BLaER1 (cell line): ENCODE measurements around the gene ZFP91.
A peak's percentile ranks its signal among the peaks of the same experiment; 100 is the strongest.
"Not testable (repeated sequence)": the region's sequence is repeated elsewhere in the genome, so short reads cannot be mapped to it uniquely, and the experiment has no call there.

Source experiments
- H3K27ac ChIP-seq: shearing (Covaris generic); formaldehyde crosslinking; 2 replicates; pipeline ENCODE4 v1.8.1; 2022
- H3K27me3 ChIP-seq: shearing (Covaris generic); formaldehyde crosslinking; 2 replicates; pipeline ENCODE4 v1.8.1; 2022
- H3K36me3 ChIP-seq: shearing (Covaris generic); formaldehyde crosslinking; 2 replicates; pipeline ENCODE4 v1.8.1; 2022
- H3K4me1 ChIP-seq: shearing (Covaris generic); formaldehyde crosslinking; 2 replicates; pipeline ENCODE4 v1.8.1; 2022
- H3K4me2 ChIP-seq: shearing (Covaris generic); formaldehyde crosslinking; 2 replicates; pipeline ENCODE4 v1.8.1; 2022
- H3K4me3 ChIP-seq: shearing (Covaris generic); formaldehyde crosslinking; 2 replicates; pipeline ENCODE4 v1.8.1; 2022
- H3K9ac ChIP-seq: shearing (Covaris generic); formaldehyde crosslinking; 2 replicates; pipeline ENCODE4 v1.8.1; 2022
- H3K9me3 ChIP-seq: shearing (Covaris generic); formaldehyde crosslinking; 2 replicates; pipeline ENCODE4 v1.8.1; 2022
- H4K20me1 ChIP-seq: shearing (Covaris generic); formaldehyde crosslinking; 2 replicates; pipeline ENCODE4 v1.8.1; 2022
- Cebpa-rat ChIP-seq: shearing (Covaris generic); IDR thresholded peaks from 2 replicates; pipeline ENCODE4 v1.8.1; 2022

Gene ZFP91

DNA sequence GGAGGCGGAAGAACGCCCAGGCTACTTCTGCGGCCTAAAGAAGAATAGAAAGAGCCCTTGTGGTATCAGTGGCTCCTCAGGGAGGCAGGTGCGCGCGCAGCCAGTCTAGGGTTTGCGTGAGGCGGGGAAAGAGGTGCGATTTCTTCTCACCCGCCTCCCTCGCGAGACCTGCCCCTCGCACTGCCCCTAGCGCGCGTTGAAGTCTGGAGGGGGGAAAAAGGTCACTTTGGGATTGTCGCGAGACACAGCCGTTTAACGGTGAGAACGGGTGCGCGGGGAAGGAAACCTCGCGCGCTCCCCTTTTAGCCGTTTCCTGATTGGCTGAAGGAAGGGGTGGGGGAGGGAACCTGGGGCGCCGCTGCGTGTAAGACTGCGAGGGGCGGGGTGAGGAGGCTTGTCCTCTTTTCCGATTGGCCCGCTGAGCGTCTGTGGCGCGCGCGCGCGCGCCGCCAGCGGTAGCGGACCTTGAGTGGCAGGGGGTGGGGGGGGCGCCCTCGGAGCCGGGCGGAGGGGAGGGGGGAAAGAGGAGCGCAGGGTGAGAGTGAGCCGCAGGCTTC lies at the start of gene ZFP91:
Gene ZFP91 (plus strand): TSS at position 429 of the 557 bp plus-strand sequence. CDS start 219 bp downstream, outside the sequence.
- H3K4me1 ChIP-seq: peaks cover 62% of the 10 kb centered on the region
- no peak for TF ChIP-seq Cebpa-rat
- peak within 1 kb of the TSS; percentile 100 for H3K9ac ChIP-seq
- peak within 1 kb of the TSS; percentile 98 for H3K4me3 ChIP-seq
- H3K27me3 ChIP-seq: no peaks in the 10 kb centered on the region
- peak within 1 kb of the TSS; percentile 92 for H3K4me2 ChIP-seq
- 0 out of 2 replicates have a peak, but pooled peaks cover 6% of the 10 kb centered on the region for H3K36me3 ChIP-seq
- no peaks in the 10 kb centered on the region for H3K9me3 ChIP-seq
- H3K27ac ChIP-seq: peak within 1 kb of the TSS; percentile 100
- peaks cover 40% of the 10 kb centered on the region for H4K20me1 ChIP-seq

DNA sequence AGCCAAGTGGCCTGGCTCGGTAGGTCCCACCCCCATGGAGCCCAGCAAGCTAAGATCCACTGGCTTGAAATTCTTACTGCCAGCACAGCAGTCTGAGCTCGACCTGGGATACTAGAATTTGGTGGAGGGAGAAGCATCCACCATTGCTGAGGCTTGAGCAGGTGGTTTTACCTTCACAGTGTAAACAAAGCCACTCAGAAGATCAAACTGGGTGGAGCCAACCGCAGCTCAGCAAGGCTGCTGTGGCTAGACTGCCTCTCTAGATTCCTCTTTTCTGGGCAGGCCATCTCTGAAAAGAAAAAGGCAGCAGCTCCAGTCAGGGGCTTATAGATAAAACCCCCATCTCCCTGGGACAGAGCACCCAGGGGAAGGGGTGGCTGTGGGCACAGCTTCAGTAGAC lies 48.6 kb upstream of the ZFP91 start:
- H4K20me1 ChIP-seq: no peaks in the 10 kb centered on the region
- H3K27ac ChIP-seq: no peak overlapping the region
- H3K4me3 ChIP-seq: no peak overlapping the region
- no peaks in the 10 kb centered on the region for H3K27me3 ChIP-seq
- H3K9ac ChIP-seq: no peak overlapping the region
- peaks cover 19% of the 10 kb centered on the region for H3K4me1 ChIP-seq
- peaks cover 35% of the 10 kb centered on the region; the same call in 1 of the 2 replicates for H3K36me3 ChIP-seq
- 0 out of 2 replicates have a peak, but pooled peaks cover 12% of the 10 kb centered on the region for H3K9me3 ChIP-seq
- no peak for TF ChIP-seq Cebpa-rat
- H3K4me2 ChIP-seq: no peak overlapping the region

GRCh38 chr11:58531865-58532341 lies 47.0 kb upstream of the ZFP91 start:
- Histone ChIP-seq H3K36me3 (peaks cover 35% of the 10 kb centered on the region; the same call in 1 of the 2 replicates), H3K27ac (no peak overlapping the region), H3K27me3 (no peaks in the 10 kb centered on the region), H3K9me3 (0 out of 2 replicates have a peak, but pooled peaks cover 12% of the 10 kb centered on the region), H4K20me1 (no peaks in the 10 kb centered on the region), H3K4me2 (no peak overlapping the region), H3K4me1 (peaks cover 2% of the 10 kb centered on the region), H3K4me3 (no peak overlapping the region), H3K9ac (no peak overlapping the region)
- TF ChIP-seq Cebpa-rat: no peak

- Histone ChIP-seq H3K4me1 (peaks cover 7% of the 10 kb centered on the region; the same call in 1 of the 2 replicates), H3K9me3 (no peaks in the 10 kb centered on the region), H4K20me1 (no peaks in the 10 kb centered on the region), H3K27ac (no peak overlapping the region), H3K27me3 (no peaks in the 10 kb centered on the region), H3K4me3 (no peak overlapping the region), H3K36me3 (peaks cover 29% of the 10 kb centered on the region), H3K4me2 (no peak overlapping the region), H3K9ac (no peak overlapping the region)
- no peak for TF ChIP-seq Cebpa-rat
Observed at GRCh38 chr11:58546841-58547240, 32.0 kb upstream of the ZFP91 start.

GRCh38 chr11:58549644-58550043 lies 29.2 kb upstream of the ZFP91 start:
- Histone ChIP-seq H3K4me3 (no peak overlapping the region), H3K36me3 (peaks cover 55% of the 10 kb centered on the region), H3K9ac (no peak overlapping the region), H3K4me1 (peaks cover 8% of the 10 kb centered on the region; the same call in 1 of the 2 replicates), H3K9me3 (no peaks in the 10 kb centered on the region), H3K27ac (no peak overlapping the region), H3K4me2 (no peak overlapping the region), H4K20me1 (no peaks in the 10 kb centered on the region), H3K27me3 (no peaks in the 10 kb centered on the region)
- no peak for TF ChIP-seq Cebpa-rat

- Histone ChIP-seq H3K27ac (no peak overlapping the region), H3K4me1 (no peaks in the 10 kb centered on the region), H3K9me3 (no peaks in the 10 kb centered on the region), H3K36me3 (no peaks in the 10 kb centered on the region; the same call in 1 of the 2 replicates), H3K4me2 (no peak overlapping the region), H3K27me3 (no peaks in the 10 kb centered on the region), H4K20me1 (no peaks in the 10 kb centered on the region), H3K4me3 (no peak overlapping the region), H3K9ac (no peak overlapping the region)
- no peak for TF ChIP-seq Cebpa-rat
Observed at GRCh38 chr11:58560842-58561241, 18.0 kb upstream of the ZFP91 start.

DNA sequence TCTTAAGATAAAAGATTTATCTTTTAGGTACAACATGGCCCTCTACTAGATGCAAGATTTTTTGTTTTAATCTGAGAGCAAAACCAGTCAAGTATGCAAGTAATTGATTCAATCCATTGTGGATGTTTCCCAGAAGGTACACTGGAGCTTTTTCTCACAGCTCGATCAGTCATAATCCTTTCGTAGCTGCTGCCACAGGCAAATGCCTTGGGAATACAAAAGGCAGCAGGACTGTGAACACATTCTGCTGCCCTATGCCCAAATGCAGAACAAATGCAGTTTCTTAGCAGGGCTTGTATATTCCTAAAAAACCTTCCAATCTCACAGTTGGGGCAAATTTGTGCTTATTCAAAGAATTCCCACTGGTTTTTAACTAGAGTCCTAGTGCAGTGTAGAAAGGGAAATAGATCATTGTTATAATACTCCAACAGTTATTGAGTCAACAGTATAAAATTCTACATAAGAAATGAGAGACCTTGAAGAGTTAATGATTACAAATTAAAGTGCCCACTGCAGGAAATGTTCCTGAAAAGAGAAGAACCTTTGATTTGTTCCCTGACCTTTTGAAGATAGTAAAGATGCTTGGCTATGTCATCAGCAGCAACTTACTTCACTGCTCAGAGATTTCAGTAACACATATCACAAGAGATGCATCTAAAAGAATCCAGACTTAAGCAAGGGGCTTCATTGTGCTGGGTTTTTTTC lies 17.3 kb upstream of the ZFP91 start:
- no peaks in the 10 kb centered on the region for H3K9me3 ChIP-seq
- no peaks in the 10 kb centered on the region for H3K27me3 ChIP-seq
- no peaks in the 10 kb centered on the region for H4K20me1 ChIP-seq
- no peak overlapping the region for H3K4me3 ChIP-seq
- TF ChIP-seq Cebpa-rat: no peak
- H3K9ac ChIP-seq: no peak overlapping the region
- no peaks in the 10 kb centered on the region; the same call in 1 of the 2 replicates for H3K36me3 ChIP-seq
- H3K4me2 ChIP-seq: no peak overlapping the region
- no peak overlapping the region for H3K27ac ChIP-seq
- H3K4me1 ChIP-seq: no peaks in the 10 kb centered on the region

DNA sequence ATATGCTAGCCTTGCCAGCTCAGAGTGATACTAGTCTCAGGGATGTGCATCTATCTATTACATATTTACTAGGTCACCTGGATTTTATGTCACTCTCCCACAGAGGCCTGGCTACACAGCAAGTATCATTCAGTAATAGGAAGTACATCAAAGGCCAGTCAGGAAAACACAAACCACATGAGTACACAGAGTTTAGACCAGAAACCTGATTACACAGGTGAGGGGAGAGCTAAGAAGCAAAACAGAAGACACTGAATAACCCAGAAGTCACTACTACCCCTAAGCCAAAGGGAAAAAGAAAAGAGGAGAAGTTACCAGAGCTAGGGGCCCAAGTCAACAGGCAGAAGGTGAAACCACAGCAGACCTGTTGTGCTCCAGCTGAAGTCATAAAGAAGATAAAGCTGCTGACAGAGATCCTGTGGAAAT lies 16.5 kb upstream of the ZFP91 start:
- Histone ChIP-seq H3K27ac (no peak overlapping the region), H3K27me3 (no peaks in the 10 kb centered on the region), H3K4me3 (no peak overlapping the region), H3K4me1 (no peaks in the 10 kb centered on the region), H3K9ac (no peak overlapping the region), H3K36me3 (no peaks in the 10 kb centered on the region; the same call in 1 of the 2 replicates), H3K9me3 (no peaks in the 10 kb centered on the region), H4K20me1 (no peaks in the 10 kb centered on the region), H3K4me2 (no peak overlapping the region)
- no peak for TF ChIP-seq Cebpa-rat

DNA sequence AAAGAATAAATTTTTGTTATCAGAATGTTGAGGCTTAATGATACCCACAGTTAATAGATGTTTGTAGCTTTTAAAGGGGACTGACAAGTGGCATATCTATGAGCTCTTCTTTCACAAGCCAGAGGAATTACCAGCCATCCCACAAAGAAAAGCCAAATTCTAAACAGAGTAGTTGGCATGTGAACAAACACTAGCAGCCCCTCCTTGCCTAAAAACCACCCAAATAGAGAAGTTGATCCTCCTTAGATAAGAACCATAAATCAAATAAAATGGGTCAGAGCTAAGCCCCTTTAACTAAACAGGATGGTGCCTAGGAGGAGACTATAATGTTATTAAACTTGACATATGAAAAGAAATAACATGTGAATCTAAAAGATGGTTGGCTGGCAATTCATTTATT lies 14.6 kb upstream of the ZFP91 start:
- H3K27me3 ChIP-seq: no peaks in the 10 kb centered on the region
- no peak overlapping the region for H3K9ac ChIP-seq
- TF ChIP-seq Cebpa-rat: no peak
- H4K20me1 ChIP-seq: no peaks in the 10 kb centered on the region
- no peak overlapping the region for H3K4me2 ChIP-seq
- H3K36me3 ChIP-seq: no peaks in the 10 kb centered on the region; the same call in 1 of the 2 replicates
- H3K4me1 ChIP-seq: no peaks in the 10 kb centered on the region
- H3K4me3 ChIP-seq: no peak overlapping the region
- no peak overlapping the region for H3K27ac ChIP-seq
- no peaks in the 10 kb centered on the region for H3K9me3 ChIP-seq

DNA sequence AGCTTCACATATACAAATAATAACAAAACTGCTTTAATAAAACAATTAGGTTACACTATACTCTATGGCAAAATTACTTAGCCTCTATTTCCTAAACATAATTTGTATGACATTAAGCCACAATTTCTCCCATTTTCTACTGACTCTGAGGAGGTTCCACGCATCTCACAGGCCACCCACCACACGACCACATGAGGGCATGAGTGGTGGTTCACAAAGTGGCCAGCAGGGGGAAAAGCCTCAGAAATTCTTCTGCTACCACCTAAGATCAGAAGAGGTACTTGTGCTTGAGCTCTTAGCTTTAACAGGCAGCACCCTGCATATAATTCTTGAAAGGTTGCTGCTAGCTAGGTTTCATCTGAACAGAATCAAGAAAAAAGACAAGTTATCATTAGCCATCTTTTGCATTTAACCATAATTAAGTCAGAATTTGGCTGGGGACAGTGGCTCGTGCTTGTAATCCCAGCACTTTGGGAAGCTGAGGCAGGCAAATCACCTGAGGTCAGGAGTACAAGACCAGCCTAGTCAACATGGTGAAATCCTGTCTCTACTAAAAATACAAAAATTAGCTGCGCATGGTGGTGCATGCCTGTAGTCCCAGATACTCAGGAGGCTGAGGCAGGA lies 10.9 kb upstream of the ZFP91 start:
- Histone ChIP-seq H3K27me3 (no peaks in the 10 kb centered on the region), H3K4me2 (no peak overlapping the region), H3K4me1 (peaks cover 4% of the 10 kb centered on the region), H4K20me1 (no peaks in the 10 kb centered on the region), H3K9me3 (no peaks in the 10 kb centered on the region), H3K9ac (no peak overlapping the region), H3K27ac (no peak overlapping the region), H3K4me3 (no peak overlapping the region), H3K36me3 (peaks cover 4% of the 10 kb centered on the region; the same call in 1 of the 2 replicates)
- TF ChIP-seq Cebpa-rat: no peak

DNA sequence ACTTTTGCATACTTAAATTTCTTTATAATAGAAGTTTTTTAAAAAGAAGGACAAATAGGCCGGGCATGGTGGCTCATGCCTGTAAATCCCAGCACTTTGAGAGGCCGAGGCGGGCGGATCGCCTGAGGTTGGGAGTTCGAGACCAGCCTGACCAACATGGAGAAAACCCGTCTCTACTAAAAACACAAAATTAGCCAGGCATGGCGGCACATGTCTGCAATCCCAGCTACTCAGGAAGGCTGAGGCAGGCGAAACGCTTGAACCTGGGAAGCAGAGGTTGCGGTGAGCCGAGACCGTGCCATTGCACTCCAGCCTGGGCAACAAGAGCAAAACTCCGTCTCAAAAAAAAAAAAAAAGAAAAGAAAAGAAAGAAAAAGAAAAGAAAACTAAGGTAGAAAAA lies 6.0 kb upstream of the ZFP91 start:
- Histone ChIP-seq H3K4me1 (peaks cover 45% of the 10 kb centered on the region), H3K4me2 (peak overlapping the region; percentile 92), H3K27ac (peak overlapping the region; percentile 100), H3K4me3 (peak overlapping the region; percentile 45)
- not testable (repeated sequence) for H3K9me3 ChIP-seq, H3K27me3 ChIP-seq, H3K36me3 ChIP-seq, H4K20me1 ChIP-seq, H3K9ac ChIP-seq
